HG03460 (cell line): ENCODE measurements around the gene WWC1.
A peak's percentile ranks its signal among the peaks of the same experiment; 100 is the strongest.

Experiments used
- ATAC-seq: cut with Tn5 transposase; IDR thresholded peaks from one replicate; pipeline ENCODE4 v1.9.1; 2021; ENCODE audit not compliant: unreplicated experiment

WWC1 gene

DNA sequence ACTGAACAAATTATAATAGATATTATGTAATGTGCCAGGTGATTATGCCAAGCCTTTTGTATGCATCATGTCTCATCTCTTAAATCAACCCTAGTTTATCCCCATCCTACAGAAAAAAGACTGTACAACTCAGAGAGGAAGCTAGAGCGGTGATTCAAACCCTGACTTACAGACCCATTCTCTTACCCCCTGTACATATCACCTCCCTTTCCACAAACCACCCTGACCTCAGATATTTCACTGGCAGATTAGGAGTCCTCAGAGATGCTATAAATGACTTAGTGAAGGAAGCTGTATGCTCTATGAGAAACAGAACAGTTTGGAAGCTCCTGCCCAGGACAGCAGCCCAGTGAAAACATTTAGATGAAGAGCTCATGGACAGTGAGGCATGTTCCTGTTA lies 115.8 kb downstream of the WWC1 start:
- ATAC-seq: no peak

DNA sequence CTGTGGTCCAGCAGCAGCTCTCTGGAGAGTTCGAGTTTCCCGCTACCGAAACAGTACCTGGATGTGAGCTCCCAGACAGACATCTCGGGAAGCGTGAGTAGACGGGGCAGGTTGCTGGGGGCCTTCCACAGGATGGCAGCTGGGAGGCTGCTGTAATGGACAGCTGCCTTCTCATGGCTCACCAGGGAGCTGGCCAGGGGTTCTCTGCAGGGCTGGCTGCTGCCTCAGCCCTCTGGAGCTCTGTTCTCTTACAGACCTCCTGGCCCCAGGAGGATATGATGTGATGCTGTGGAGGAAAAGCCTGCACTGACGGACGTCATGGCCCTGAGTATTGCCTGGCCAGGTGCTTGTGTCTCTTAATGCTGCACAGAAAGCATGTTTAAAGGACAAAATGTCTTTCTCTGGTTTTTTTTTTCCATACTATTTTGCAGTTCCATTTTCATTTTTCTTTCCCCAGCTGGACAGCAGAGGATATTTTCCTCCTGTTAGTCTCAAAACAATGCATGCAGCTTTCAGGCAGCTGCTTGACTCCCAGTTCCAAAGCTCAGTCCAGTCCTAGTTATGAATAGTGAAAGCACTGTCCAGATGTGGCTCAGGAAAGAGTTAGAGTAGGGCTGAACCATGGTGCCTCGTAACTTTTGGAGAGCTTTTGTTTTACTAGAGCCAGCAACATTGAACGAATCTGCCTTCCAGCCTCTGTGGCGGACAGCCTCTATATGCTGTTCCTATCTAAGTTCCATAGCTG lies 117.3 kb downstream of the WWC1 start:
- ATAC-seq: no peak

DNA sequence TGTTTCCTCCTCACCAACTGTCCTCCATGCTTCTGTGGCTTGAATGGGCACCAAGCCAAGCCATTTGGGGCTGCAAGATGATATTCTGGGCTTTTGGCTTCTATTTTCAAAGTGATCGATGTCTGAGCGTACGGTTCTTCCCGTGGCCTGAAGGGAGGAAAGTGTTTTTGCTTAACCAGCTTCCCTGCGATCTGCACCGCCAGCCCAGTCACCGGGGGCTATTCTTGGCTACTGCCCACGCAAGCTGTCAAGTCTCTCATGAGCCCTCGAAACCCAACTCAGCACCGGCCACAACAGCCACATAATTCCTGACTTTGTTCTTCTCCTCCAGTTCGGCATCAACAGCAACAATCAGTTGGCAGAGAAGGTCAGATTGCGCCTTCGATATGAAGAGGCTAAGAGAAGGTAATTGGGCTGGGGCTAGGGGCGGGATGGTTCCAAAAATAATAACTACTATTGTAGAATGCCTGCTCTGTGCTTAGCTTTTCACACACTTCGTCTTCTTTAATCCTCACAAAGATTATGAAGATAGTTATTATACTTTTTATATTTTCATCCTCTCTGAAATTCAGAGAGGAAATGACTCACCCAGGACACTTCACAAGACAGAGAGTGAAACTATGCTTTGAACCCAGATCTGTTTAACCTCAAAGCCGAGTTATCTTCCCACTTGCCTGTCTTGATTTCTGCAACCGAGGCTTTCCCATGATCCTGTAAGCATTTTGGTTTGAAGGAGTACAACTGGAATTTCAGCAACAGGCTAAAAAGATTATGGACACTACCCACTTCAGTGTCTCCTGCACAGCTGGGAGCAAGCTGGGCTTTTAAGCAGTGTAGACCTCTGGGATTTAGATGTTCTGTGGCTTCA lies 118.4 kb downstream of the WWC1 start:
- ATAC-seq: peak; percentile 70

DNA sequence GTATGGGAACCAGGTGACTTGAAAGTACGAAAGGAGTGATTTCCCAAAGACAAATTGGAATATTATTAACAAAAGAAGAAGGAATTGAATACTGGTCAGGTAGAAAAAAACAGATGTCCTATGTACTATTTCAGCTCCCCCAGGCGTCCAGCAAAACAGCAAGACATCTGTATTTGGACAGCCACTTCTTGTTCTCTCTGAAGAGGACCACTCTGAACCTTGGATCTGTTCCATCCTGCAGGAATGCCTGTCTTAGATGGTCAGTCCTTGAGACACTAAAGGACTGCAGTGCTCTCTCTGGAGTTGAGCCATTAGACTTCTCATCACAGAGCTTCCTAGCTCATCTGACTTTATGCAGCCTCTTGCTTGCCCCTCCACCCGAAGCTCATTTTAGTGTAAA lies 120.4 kb downstream of the WWC1 start:
- no peak for ATAC-seq

DNA sequence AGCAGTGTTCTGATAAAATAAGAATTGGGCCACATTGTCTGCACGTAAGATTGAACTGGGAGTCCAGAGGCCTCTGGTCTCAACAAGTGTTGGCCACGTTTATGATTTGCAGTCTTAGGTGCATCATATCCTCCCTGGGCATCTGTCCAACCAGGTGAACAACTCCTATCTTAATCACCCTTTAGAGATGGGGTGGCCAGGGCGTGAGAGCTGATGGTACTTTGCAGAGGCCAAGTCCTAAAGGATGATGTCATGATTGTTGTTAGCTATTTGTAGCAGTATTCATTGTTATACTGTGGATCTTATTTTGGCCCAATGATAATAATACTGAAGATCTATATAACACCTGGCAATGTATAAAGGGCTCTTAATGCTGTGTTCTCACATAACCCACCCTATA lies 121.6 kb downstream of the WWC1 start:
- ATAC-seq: no peak

DNA sequence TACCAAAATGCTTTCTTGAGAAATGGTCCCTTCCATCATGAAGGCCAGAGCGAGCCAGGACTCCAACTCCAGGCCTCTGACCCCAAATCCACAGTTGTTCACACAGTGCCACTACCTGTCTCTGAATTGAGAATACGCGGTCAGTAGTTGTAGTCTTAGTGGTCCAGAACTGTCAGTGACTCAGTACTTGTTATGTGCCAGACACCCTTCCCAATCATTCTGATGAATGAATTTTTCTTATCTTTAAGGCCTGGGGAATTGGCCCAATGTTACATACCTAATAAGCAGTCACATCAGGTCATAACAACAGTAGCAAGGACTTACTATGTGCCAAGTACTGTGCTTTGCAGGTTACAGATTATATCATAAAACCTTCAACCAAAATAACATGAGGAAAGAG lies 122.2 kb downstream of the WWC1 start:
- no peak for ATAC-seq

DNA sequence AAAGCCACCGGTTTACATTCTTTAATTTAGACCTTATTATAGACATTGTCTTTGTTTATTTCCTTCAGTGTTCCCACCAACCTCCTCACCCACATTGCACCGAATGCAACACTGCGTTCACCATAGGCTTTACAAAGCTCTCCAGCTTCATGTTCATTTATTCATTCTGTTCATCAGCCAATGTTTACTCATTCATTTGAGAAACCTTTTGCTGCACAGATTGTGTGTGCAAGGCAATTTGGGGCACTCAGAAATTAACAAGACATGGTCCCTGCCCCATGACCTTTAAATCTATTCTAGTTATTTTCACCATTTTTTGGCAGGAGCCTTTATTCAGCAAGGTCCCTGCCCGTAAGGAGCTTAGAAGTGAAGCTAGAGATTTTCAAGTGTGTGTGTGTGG lies 124.0 kb downstream of the WWC1 start:
- ATAC-seq: no peak

DNA sequence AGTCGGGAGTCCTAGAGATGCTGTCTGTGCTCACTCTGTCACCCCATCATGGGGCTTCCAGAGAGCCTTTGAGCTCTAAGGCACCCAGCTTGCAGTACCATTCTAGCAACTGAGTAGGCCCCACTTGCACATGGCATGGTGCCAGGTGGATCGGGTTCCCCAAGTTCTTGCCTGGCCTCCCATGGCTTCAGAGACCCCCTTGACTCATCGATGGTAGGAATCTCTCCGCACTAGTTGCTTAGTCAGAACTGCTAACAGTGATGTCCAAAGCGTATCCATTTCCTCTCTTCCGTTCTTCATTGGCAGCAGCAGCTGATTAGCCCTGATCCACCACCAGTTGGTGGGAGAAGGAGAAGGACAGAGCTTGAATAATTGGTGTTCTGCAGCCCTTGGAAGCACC lies 124.5 kb downstream of the WWC1 start:
- ATAC-seq: no peak

DNA sequence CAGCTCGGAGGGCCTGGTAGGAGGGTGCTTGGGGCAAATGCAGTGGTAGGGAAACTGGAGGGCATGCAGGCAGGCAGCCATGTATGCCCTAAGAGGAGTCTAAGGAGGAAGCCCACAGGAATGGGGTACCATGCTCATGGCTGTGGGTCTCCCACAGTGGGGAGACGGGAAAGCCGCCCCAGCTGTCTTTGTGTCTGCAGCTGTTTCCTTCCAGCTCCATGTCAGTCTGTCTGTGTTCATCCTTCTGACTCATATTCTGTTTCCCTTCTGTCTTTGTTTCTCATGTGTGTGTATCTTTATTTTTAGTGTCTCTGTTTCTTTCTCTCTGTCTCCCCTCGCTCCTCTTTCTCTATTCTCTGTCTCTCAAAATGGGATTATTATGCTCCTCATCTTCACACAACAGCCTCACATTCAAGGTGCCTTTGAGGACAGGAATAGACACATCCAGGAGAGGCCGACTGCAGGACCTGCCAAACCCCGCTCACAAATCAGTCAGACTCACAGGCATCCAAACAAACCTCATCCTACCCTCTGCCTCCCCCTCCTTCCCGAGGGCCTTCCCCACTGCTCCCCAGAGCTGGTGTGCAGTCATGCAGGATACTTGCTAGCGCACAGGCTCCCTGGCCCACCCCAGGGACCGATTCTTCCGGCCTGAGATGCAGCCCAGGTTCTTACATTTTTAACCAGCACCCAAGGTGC lies 126.4 kb downstream of the WWC1 start:
- ATAC-seq: no peak

DNA sequence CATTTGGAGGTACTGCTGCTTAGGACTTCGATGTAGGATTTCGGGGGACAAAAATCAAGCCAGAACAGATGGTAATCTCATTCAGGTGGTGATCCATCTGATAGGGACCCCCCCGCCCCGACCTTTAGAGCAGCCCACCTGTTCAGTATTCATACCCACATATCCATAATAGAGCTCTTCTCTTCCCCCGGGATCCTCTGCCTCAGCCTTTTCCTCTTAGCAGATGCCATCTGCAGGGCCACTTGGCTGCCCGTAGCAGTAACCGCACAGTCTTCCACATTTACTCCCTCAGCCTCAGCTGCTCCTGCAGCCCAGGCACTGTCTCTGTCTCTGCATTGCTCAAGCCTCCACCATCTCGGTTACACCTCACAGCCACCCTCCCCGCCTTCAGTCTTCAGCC lies 129.0 kb downstream of the WWC1 start:
- ATAC-seq: no peak

DNA sequence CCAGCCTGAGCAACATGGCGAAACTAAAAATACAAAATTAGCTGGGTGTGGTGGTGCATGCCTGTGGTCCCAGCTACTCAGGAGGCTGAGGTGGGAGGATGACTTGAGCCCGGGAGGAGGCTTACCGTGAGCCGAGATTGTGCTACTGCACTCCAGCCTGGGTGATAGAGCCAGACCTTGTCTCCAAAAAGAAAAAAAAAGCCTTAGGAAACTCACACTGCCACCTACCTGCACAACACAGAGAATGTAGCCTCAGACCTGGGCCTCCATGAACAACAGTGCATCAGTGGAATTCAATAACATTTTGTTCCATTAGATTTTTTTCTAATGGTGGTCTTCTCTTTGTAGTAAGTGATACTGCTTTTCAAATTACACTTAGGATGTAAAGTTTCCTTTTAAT lies 131.0 kb downstream of the WWC1 start:
- no peak for ATAC-seq

DNA sequence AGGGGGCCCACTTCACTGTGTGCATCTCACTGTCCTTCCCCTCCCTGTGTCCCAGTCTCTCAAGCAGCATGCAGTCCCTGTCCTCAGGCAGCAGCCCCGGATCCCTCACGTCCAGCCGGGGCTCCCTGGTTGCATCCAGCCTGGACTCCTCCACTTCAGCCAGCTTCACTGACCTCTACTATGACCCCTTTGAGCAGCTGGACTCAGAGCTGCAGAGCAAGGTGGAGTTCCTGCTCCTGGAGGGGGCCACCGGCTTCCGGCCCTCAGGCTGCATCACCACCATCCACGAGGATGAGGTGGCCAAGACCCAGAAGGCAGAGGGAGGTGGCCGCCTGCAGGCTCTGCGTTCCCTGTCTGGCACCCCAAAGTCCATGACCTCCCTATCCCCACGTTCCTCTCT lies 132.0 kb downstream of the WWC1 start:
- ATAC-seq: no peak

DNA sequence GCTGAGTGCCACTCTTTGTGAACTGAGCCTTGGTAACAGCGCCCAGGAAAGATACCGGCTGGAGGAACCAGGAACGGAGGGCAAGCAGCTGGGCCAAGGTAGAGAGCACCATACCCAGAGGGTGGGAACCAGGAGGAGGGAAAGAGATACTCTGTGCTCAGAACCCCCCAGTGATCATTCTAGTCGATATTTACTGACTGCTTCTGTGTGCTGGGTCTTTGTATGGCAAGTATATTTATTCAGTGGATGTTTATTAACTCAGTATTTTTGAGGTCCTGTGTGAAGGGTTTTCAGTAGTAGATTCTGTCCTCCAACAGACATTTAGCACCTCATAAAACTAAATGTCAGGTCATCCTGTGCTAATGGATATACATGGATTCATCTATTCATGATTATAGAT lies 132.5 kb downstream of the WWC1 start:
- ATAC-seq: no peak

DNA sequence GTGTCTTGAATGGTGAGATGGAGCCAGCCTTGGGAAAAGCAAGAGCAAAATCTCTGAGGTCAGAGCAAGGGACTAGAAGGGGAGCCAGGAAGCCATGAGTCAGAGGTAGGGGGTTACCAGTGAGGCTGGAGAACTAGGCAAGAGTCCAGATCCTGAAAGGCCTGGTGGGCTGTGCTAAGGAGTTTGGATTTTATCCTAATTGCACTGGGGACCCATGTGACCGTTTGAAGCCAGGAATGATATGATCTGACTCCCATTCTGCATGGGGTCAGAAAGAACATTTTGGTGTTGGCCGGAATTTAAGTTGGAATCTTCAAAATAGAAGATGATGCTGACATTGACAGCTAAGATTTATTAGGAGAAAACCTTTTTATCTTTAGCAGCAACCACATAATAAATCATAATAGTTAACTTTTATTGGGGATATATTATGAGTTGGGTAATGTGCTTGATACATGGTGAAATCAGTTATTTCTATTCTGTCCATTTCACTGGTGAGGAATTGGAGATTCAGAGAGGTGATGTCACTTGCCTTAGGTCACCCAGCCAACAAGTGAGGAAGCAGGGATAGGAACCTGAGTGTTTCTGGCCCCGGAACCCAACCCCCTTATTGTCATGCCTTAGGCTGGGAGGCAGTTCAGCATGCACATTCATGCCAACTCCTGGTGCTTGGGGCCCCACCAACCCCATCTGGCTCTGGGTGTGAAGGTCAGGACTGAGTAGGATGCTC lies 133.3 kb downstream of the WWC1 start:
- no peak for ATAC-seq

DNA sequence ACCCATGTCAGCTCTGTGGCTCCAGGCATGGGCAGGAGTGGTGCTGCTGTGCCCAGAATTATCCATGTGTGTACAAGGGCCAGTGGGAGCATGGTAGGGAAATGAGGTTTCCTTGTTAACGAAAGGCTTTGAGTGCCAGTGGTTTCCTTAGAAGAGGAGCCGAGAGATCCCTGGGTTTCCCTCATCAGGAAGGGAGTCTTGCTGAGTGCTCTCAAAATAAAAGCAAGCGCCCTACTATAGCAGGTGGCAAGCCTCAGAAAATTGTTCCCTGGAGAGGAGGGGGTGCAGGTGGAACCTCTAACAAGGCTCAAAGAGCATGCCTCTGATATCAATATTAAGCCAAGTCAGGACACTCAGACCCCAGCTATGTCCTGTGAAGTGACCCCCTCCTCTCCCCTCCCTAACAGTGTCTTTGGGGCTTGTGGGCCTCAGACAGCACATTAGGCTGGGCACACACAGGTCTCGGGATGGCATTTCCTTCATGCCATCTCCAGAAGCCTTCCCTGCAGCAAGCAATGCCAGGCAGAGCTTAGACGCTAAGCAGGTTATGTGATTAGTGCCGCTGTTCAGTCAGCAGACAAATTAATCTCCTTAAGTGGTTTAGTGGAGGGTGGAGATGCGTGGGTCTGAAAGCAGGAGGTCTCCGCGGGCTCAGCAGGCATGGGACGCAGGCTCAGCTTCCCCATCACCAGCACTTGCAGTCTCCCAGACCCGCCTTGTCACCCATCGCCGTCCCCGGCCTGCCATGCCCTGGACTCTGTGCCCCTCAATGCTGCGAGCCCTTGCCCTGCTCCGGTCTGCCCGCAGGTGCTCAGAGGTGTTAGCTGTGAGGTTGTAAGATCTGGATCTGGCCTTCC lies 134.8 kb downstream of the WWC1 start:
- no peak for ATAC-seq

DNA sequence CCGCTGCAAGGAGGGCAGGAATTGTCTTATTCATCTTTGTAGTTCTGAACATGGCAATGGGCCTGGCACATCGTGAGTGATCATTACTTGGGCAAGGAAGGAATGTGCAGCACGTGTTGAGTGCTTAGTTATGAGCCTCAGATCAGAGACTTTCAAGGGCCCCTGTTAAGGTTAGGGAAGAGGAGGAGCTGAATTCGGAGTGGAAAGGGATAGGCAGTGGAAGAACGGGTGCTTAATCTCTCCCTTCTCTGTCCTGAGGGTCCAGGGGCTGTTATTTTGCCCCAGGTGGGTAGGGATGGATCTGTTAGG lies 135.4 kb downstream of the WWC1 start:
- no peak for ATAC-seq

DNA sequence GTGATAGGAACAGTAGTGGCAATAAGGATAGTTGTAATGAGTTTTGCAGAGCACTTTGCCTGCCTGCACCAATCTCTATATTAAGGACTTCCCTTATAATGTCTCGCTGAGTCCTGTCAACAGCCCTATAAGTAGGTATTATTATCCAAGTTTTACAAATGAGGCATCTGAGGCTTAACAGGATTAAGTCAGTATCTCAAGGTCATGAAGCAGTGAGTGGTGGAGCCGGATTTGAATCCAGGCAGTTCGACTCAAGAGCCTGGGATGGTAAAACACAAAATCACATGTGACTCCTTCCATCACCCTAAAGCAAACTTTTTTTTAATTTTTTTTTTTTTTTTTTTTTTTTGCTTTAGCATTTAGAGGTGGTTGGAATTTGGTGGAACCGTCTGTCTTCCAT lies 135.8 kb downstream of the WWC1 start:
- no peak for ATAC-seq

DNA sequence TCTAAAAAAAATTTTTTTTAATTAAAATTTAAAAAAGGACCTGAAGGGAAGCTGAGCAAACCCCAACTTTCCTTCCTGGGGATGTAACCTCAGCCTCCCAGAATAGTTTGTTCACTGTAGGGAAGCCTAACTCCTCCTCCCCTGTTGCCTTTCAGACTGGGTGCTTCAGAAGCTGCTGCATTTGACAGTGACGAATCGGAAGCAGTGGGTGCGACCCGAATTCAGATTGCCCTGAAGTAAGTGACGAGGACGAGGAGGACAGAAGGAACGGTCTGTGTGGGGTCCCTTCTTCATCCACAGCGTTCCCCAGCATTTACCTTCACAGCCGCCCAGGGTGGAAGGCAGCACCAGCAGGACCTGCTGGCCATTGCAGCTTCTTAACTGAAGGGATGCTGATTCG lies 137.1 kb downstream of the WWC1 start:
- ATAC-seq: no peak

DNA sequence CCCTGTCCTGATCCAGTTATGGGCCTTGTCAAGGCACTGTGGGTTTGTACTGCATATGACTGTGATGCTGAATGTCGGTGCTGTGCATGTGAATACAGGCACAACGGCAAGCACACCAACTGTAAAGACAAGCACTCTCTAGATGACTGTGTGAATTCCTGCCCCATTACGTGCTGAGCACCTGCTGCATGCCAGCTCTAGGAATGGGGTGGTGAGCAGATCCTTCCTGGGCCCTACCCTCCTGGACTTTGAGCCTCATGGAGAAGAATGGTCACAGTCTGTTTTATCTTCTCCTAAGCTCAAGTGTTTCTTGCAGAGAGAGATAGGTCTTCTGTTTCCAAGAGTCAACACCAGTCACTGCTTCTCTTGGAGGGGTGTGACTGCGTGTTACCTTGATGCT lies 138.9 kb downstream of the WWC1 start:
- no peak for ATAC-seq

DNA sequence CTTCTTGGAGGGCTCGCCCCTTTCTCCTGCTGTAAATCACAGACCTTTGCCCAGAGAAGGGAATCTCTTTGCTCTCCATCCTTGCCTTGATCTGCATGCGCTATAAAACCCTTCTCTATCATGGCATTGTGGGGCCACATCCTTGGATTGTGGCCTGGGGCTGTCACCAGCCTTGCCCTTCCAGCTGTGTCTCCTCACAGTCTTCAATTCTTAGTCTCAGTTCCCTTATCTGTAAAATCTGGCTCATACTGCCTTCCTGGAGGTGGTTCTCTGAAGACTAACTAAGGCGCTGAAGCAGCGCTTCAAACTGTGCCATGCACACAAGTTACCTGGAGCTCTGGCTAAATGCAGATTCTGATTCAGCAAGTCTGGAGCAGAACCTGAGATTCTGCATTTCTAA lies 141.5 kb downstream of the WWC1 start:
- no peak for ATAC-seq

DNA sequence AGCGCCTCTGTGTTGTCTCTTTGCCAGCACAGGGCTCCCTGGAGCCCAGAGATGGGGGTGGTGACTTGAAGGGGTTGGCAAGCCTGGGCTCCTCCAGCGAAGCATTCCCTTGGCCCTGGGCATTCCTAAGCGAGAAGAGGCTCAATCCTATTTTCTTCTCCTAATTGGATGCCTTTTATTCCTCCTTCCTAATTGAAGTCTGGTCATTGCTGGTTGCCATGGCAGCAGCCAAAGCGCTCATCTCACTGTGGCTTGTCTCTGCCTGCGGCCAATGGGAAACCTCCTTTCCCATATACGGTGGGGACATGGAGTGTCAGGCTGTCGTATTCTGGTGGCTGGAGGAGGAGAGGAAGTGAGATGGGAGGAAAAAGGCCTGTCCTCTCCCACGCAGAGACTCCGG lies 142.6 kb downstream of the WWC1 start:
- ATAC-seq: no peak
